Astrocyte of the spinal cord (primary cell): ENCODE results near the gene GNG2.
A peak's percentile ranks its signal among the peaks of the same experiment; 100 is the strongest.

Experiments used
- DNase-seq: peaks from one replicate; pipeline ENCODE4 v3.0.0; 2011; ENCODE audit warnings: low read depth, low spot score
- H3K4me3 ChIP-seq: 2 replicates; pipeline ENCODE4 v1.5.1; 2011; ENCODE audit warnings: low read depth, mild to moderate bottlenecking, low read length, moderate library complexity
- in situ Hi-C: cut with HindIII; loops from 2 replicates; pipeline ENCODE4 v1.10.0; 2017; ENCODE audit warnings: low sequenced_read_pairs
- TF ChIP-seq, protein P1 (sequence below): IDR thresholded peaks from 2 replicates; pipeline ENCODE4 v1.5.1; 2012; ENCODE audit warnings: low read depth, mild to moderate bottlenecking, low read length, inconsistent platforms

Gene GNG2

DNA sequence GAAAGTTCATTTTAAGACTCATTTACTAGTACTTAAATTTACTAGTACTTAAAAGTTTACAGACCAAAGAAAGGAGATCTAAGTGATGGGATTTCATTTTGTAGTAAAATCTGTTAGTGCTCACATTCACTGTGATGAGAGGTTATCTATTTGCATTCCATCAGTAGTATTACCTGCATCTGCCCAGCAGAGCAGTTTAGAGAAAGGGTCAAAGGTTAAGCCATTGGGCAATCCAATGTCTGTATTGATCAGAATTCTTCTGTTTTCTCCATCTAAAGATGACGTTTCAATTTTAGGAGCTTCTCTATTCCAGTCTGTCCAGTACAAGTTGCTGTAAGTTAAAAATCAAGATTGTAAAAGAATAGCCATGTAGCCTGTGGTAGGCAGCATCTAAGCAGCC lies 147.2 kb downstream of the GNG2 start:
- no peak overlapping the region for H3K4me3 ChIP-seq
- TF ChIP-seq, protein P1, sequence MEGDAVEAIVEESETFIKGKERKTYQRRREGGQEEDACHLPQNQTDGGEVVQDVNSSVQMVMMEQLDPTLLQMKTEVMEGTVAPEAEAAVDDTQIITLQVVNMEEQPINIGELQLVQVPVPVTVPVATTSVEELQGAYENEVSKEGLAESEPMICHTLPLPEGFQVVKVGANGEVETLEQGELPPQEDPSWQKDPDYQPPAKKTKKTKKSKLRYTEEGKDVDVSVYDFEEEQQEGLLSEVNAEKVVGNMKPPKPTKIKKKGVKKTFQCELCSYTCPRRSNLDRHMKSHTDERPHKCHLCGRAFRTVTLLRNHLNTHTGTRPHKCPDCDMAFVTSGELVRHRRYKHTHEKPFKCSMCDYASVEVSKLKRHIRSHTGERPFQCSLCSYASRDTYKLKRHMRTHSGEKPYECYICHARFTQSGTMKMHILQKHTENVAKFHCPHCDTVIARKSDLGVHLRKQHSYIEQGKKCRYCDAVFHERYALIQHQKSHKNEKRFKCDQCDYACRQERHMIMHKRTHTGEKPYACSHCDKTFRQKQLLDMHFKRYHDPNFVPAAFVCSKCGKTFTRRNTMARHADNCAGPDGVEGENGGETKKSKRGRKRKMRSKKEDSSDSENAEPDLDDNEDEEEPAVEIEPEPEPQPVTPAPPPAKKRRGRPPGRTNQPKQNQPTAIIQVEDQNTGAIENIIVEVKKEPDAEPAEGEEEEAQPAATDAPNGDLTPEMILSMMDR: no peak
- DNase-seq: no peak
- in situ Hi-C loops: no loop called here

DNA sequence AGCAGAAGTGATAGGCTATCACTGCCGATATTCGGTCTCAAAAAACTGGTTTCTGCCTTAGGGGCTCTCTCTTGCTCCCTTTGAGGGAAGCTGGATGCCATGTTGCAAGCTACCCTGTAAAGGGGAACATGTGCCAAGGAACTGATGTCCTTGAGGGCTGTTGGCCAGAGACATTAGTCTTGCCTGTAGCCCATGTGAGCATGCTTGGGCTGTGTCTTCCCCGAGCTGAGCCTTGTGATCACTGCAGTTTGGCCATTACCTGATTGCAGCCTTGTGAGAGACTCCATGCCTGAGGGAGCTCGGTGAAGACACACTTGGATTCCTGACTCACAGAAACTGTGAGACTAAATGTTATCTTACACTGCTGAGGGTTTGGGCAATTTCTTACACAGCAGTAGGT lies 147.7 kb downstream of the GNG2 start:
- in situ Hi-C loops: no loop called here
- TF ChIP-seq, protein P1: no peak
- H3K4me3 ChIP-seq: no peak overlapping the region
- DNase-seq: no peak

DNA sequence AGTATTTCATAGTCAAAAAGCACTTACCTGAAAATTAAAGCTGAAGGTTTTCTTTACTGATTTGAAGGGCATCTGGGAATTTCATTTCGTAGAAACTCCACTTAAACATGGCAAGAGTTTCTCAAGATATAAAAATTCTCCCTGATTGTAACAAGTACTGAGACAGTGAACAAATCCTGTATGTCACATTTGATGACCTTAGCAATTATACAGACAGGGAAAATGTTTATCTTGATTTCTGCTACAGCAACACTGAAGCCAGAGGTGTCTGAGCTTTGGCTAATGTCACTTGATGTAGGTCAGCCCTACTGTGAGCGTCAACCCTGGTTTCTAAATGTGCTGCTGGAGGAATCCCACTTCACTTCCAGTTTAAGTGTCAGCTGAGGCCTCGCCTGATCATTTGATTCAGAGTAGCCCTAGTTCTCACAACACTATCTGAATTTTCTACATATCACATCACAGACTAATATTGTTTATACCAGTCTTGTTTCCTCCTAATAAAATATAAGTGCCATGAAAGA lies 149.8 kb downstream of the GNG2 start:
- in situ Hi-C loops: no loop called here
- no peak for DNase-seq
- H3K4me3 ChIP-seq: no peak overlapping the region
- TF ChIP-seq, protein P1: no peak

DNA sequence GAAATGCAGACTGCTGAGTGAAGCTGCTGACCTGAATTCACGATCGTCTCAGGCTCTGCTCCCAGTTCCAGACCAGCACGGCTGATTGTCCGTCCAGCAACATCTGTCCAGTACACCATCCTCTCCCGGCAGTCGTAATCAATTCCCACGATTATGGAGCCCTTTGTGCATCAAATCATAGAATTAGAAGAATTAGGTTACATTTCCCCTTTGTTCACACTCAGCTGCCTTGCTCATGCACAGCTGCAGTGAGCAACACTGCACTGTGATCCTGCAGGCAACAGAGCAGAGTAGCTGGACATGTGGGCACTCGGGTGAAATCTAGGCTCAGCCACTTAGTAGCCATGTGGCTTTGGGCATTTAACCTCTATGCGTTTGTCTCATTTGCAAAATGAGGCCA lies 151.1 kb downstream of the GNG2 start:
- TF ChIP-seq, protein P1: no peak
- no peak for DNase-seq
- in situ Hi-C loops: no loop called here
- no peak overlapping the region for H3K4me3 ChIP-seq

DNA sequence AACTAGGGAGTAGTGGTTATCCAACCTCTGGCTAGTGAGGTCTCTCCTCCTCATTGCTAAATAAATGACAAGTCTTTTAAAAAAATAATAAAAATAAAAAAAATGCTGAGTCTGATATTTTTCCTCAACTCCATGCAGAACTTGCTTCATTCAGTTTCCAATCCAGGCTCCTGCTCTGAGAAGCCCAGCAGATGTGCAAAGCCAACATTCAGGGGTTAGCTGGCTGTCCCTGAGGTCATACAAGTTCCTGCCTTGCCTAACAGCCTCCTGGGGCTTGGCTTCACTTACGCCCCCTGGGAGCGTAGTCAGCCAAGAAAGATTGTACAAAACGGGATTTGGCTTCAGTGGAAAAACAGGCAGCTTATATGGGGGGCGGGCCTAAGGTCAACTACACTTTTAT lies 152.2 kb downstream of the GNG2 start:
- DNase-seq: peak; percentile 58
- in situ Hi-C loops: no loop called here
- TF ChIP-seq, protein P1: no peak
- no peak overlapping the region for H3K4me3 ChIP-seq

DNA sequence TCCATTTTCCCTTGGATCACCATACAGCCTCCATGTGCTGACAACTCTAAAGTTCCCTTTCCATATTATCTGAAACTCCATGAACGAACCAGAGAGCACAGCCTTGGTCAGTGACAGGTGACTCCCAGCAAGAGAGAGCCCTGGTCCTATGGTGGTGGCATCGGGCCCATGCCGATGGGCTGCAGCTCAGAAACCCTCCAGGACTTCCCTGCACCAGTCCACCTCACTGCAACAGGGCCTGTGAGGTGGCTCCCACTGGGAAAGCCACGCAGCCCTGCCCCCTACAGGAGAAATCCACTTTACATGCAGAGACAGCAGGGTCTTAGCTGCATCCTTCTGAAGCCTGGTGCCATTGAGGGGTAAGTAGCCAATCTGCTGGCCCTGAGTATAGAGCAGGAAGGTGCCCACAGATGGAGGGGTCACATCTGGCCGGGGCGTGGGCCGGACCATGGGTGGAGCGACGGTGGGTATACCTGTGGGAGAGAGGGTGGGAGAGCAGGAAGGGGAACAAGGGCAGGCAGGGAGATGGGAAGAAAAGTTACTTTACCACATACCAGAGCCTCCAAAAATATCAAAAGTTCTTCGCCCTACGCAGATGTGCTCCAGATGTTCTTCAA lies 153.7 kb downstream of the GNG2 start:
- in situ Hi-C loops: no loop called here
- H3K4me3 ChIP-seq: no peak overlapping the region
- TF ChIP-seq, protein P1: peak; percentile 31
- no peak for DNase-seq
